K562 (cell line): ENCODE measurements around the gene TMEM218. TPM values are rescaled to one million over a fixed set of nuclear protein-coding genes. Genes with fewer than 3 reads are reported as not detected.

Experiments
- CTBP1 ChIP-seq: fragments of 450-650 bp; IDR thresholded peaks from 2 replicates; pipeline ENCODE4 v1.6.1; 2016; ENCODE audit warnings: borderline replicate concordance
- ETV1 ChIP-seq: fragments of 450-650 bp; conservative IDR thresholded peaks from 2 replicates; pipeline ENCODE4 v1.6.1; 2016; ENCODE audit warnings: missing genetic modification characterization, control low read depth, low read depth, missing compliant biosample characterization
- GABPA ChIP-seq: fragments of 200-800 bp; sonication (Bioruptor generic); conservative IDR thresholded peaks from 2 replicates; pipeline ENCODE4 v1.6.1; 2016; ENCODE audit warnings: low read depth, missing genetic modification characterization, missing compliant biosample characterization
- GABPB2 ChIP-seq: fragments of 250-450 bp; sonication (Bioruptor Pico); conservative IDR thresholded peaks from 2 replicates; pipeline ENCODE4 v1.5.1; 2021; ENCODE audit warnings: mild to moderate bottlenecking
- KLF10 ChIP-seq: fragments of 250-450 bp; sonication (Bioruptor Pico); IDR thresholded peaks from 2 replicates; pipeline ENCODE4 v1.6.1; 2021; ENCODE audit warnings: matching md5 sums
- MYC ChIP-seq, 2 experiments: fragments of 250-450 bp in 1 of 2; sonication (Bioruptor Pico) in 1 of 2; IDR thresholded peaks; 2 replicates each; pipeline versions ENCODE4 v1.5.1 to v1.6.1; 2012 to 2021; ENCODE audit warnings: low read depth in 2 of 2, borderline replicate concordance in 1 of 2, improper control_type of control experiment in 1 of 2, low read length in 1 of 2, mild to moderate bottlenecking in 1 of 2, moderate library complexity in 1 of 2
- STAT5A ChIP-seq: IDR thresholded peaks from 2 replicates; pipeline ENCODE4 v1.6.1; 2012; ENCODE audit warnings: low read length, inconsistent platforms, borderline replicate concordance
- VEZF1 ChIP-seq: fragments of 200-800 bp; sonication (Bioruptor generic); IDR thresholded peaks from 2 replicates; pipeline ENCODE4 v1.6.1; 2017; ENCODE audit warnings: missing genetic modification characterization, missing compliant biosample characterization
- YY1 ChIP-seq, 3 experiments: IDR thresholded peaks; 2 replicates each; pipeline ENCODE4 v1.6.1; 2011; ENCODE audit warnings: low read length in 2 of 3, mild to moderate bottlenecking in 2 of 3, moderate library complexity in 2 of 3, borderline replicate concordance in 1 of 3, control low read depth in 1 of 3, low read depth in 1 of 3; ENCODE audit not compliant: insufficient read depth in 3 of 3, insufficient replicate concordance in 2 of 3, control insufficient read depth in 1 of 3, insufficient read length in 1 of 3; ENCODE audit errors: extremely low read depth in 1 of 3
- ZBTB26 ChIP-seq: fragments of 450-650 bp; formaldehyde crosslinking; IDR thresholded peaks from 2 replicates; pipeline ENCODE4 v1.4.0; 2022; ENCODE audit warnings: missing genetic modification characterization
- ZBTB34 ChIP-seq: fragments of 250-450 bp; sonication (Bioruptor Pico); IDR thresholded peaks from 2 replicates; pipeline ENCODE4 v1.8.0; 2021; ENCODE audit warnings: mild to moderate bottlenecking, moderate library complexity
- ZBTB40 ChIP-seq, 2 experiments: fragments of 450-650 bp in 1 of 2; sonication (generic) in 1 of 2; formaldehyde crosslinking in 1 of 2; IDR thresholded peaks; 2 replicates each; pipeline versions ENCODE4 v1.7.1 to v1.9.0; 2016 to 2022; ENCODE audit warnings: inconsistent platforms in 1 of 2, mild to moderate bottlenecking in 1 of 2, missing genetic modification reagents in 1 of 2
- polyA plus RNA-seq, 8 experiments: library from polyadenylated mRNA; depleted of rRNA in 4 of 8; stranded (reverse) in 5 of 8; unstranded in 3 of 8; fragments of >200 nt; fragmentation: Nextera tagmentation in 2 of 8; fragmentation: Illumina TruSeq in 1 of 8; extraction: Ambion mirVana in 2 of 8; extraction: Trizol in 1 of 8; gene quantifications; 2 replicates each; pipeline versions ENCODE4 v1.2.1 to v1.2.3, GENCODE V29; 2011 to 2014; ENCODE audit warnings: inconsistent platforms in 1 of 8, missing spikeins in 1 of 8
- total RNA-seq, 7 experiments: library from RNA; depleted of rRNA in 6 of 7; stranded (reverse); fragments of >200 nt in 6 of 7; fragmentation: Illumina TruSeq in 2 of 7; extraction: Trizol in 2 of 7; gene quantifications; 2 replicates each; pipeline versions ENCODE4 v1.2.1 to v1.2.3, GENCODE V29; 2011 to 2021; ENCODE audit warnings: low replicate concordance in 1 of 7

TMEM218 gene
- total and polyA plus RNA-seq, 9 of the 15 experiments (the other 6 are each of a cell fraction or from before 2014, with no cell fraction given): 13.4 to 32.2 (median 25.4) TPM

- TF ChIP-seq ZBTB40 (IDR thresholded peaks at IDR 0.05): peak; percentile 48; the same call in 1 of the 2 replicates
- TF ChIP-seq ZBTB40 (CRISPR knock-in tag; IDR thresholded peaks at IDR 0.05): no peak
- TF ChIP-seq ETV1: peak; percentile 65; the same call in 1 of the 2 replicates
- TF ChIP-seq MYC (IDR thresholded peaks at IDR 0.05; ENCODE audit: low read depth, low read length): peak; percentile 69
- 0 out of 2 replicates have a peak, but pooled peaks have one; percentile 21 for TF ChIP-seq MYC (CRISPR knock-in tag; IDR thresholded peaks at IDR 0.05; ENCODE audit: borderline replicate concordance, low read depth)
- no peak for TF ChIP-seq ZBTB34 (CRISPR knock-in tag)
- no peak for TF ChIP-seq GABPB2 (CRISPR knock-in tag)
- TF ChIP-seq KLF10 (CRISPR knock-in tag): no peak
- no peak for TF ChIP-seq ZBTB26 (CRISPR knock-in tag)
- peak in 1 of 3 experiments; percentile 30 for TF ChIP-seq YY1 (IDR thresholded peaks at IDR 0.05; ENCODE audit: borderline replicate concordance in 1 of 3, control insufficient read depth in 1 of 3, extremely low read depth in 1 of 3, insufficient read depth in 3 of 3, insufficient read length in 1 of 3, insufficient replicate concordance in 2 of 3, low read depth in 1 of 3, low read length in 2 of 3)
- TF ChIP-seq VEZF1 (CRISPR knock-in tag): peak; percentile 91
- no peak for TF ChIP-seq STAT5A
- TF ChIP-seq CTBP1: peak; percentile 71
- TF ChIP-seq GABPA (tag): peak; percentile 70
Observed at GRCh38 chr11:125070699-125071254, 40.6 kb downstream of the TMEM218 start (continued).
